GM12878 (cell line): Measurements from ENCODE around the gene PDIA3. TPM values are rescaled to one million over a fixed set of nuclear protein-coding genes. Genes with fewer than 3 reads are reported as not detected.
A peak's percentile ranks its signal among the peaks of the same experiment; 100 is the strongest.

Experiments used
- BCL3 ChIP-seq: IDR thresholded peaks from 2 replicates; pipeline ENCODE4 v1.6.1; 2011; ENCODE audit warnings: borderline replicate concordance, low read depth, mild to moderate bottlenecking, moderate library complexity, low read length; ENCODE audit not compliant: insufficient read depth, poor library complexity, severe bottlenecking
- CEBPB ChIP-seq, 2 experiments: fragments of 150-350 bp in 1 of 2; IDR thresholded peaks; 2 replicates each; pipeline ENCODE4 v1.6.1; 2012 to 2014; ENCODE audit warnings: low read depth in 2 of 2, low read length in 2 of 2, borderline replicate concordance in 1 of 2, inconsistent platforms in 1 of 2
- CTCF ChIP-seq, 3 experiments: IDR thresholded peaks in 2 of 3; conservative IDR thresholded peaks in 1 of 3; 2 replicates each; pipeline ENCODE4 v1.5.1; 2011; ENCODE audit warnings: low read depth in 3 of 3, low read length in 3 of 3, mild to moderate bottlenecking in 3 of 3, control low read depth in 2 of 3, moderate library complexity in 2 of 3, inconsistent platforms in 1 of 3, mixed read lengths in 1 of 3; ENCODE audit not compliant: control insufficient read depth in 2 of 3, insufficient read depth in 1 of 3; ENCODE audit errors: extremely low read depth in 1 of 3
- FOS ChIP-seq: IDR thresholded peaks from 3 replicates; pipeline ENCODE4 v1.6.1; 2011; ENCODE audit warnings: borderline replicate concordance; ENCODE audit not compliant: insufficient read length; ENCODE audit errors: extremely low read depth
- HDAC6 ChIP-seq: fragments of 200-600 bp; sonication (generic); IDR thresholded peaks from one replicate; pipeline ENCODE4 v1.8.0; 2017; ENCODE audit warnings: antibody characterized with exemption; ENCODE audit not compliant: unreplicated experiment
- LARP7 ChIP-seq: fragments of 450-650 bp; IDR thresholded peaks from 2 replicates; pipeline ENCODE4 v1.6.1; 2017; ENCODE audit warnings: mild to moderate bottlenecking
- MEF2B ChIP-seq: fragments of 450-650 bp; IDR thresholded peaks from 2 replicates; pipeline ENCODE4 v1.6.1; 2018; ENCODE audit warnings: mild to moderate bottlenecking, moderate library complexity; ENCODE audit not compliant: partially characterized antibody, poor library complexity, severe bottlenecking
- MTA2 ChIP-seq: fragments of 450-650 bp; IDR thresholded peaks from 2 replicates; pipeline ENCODE4 v1.6.1; 2016; ENCODE audit warnings: low read depth, mild to moderate bottlenecking, moderate library complexity
- NBN ChIP-seq: fragments of 450-650 bp; IDR thresholded peaks from 2 replicates; pipeline ENCODE4 v1.6.1; 2016
- NFIC ChIP-seq: IDR thresholded peaks from 2 replicates; pipeline ENCODE4 v1.6.1; 2012; ENCODE audit warnings: low read depth, mild to moderate bottlenecking, inconsistent platforms, low read length, moderate library complexity
- NFYB ChIP-seq: IDR thresholded peaks from 2 replicates; pipeline ENCODE4 v1.6.1; 2011; ENCODE audit warnings: low read depth, mild to moderate bottlenecking, low read length, improper control_type of control experiment, moderate library complexity; ENCODE audit not compliant: insufficient read depth
- NR2C2 ChIP-seq: IDR thresholded peaks from 2 replicates; pipeline ENCODE4 v1.6.1; 2011; ENCODE audit warnings: borderline replicate concordance, low read depth; ENCODE audit not compliant: control insufficient read depth, insufficient read length
- PAX8 ChIP-seq: fragments of 450-650 bp; IDR thresholded peaks from 2 replicates; pipeline ENCODE4 v1.6.1; 2017; ENCODE audit warnings: mild to moderate bottlenecking, moderate library complexity
- PKNOX1 ChIP-seq: fragments of 450-650 bp; IDR thresholded peaks from 2 replicates; pipeline ENCODE4 v1.6.1; 2016; ENCODE audit warnings: mild to moderate bottlenecking
- POLR2AphosphoS2 ChIP-seq: IDR thresholded peaks from 2 replicates; pipeline ENCODE4 v1.6.1; 2011; ENCODE audit warnings: low read depth, mild to moderate bottlenecking, low read length, improper control_type of control experiment, moderate library complexity
- POU2F2 ChIP-seq: IDR thresholded peaks from 3 replicates; pipeline ENCODE4 v1.6.1; 2011; ENCODE audit warnings: low read depth, mild to moderate bottlenecking, low read length, borderline replicate concordance
- PRDM15 ChIP-seq: fragments of 450-650 bp; formaldehyde crosslinking; IDR thresholded peaks from 2 replicates; pipeline ENCODE4 v1.4.0; 2020; ENCODE audit warnings: mild to moderate bottlenecking, moderate library complexity
- RAD21 ChIP-seq: IDR thresholded peaks from 2 replicates; pipeline ENCODE4 v1.6.1; 2011; ENCODE audit warnings: mild to moderate bottlenecking, low read depth, low read length, moderate library complexity; ENCODE audit not compliant: insufficient read depth
- SMC3 ChIP-seq: IDR thresholded peaks from 2 replicates; pipeline ENCODE4 v1.6.1; 2011; ENCODE audit warnings: low read length, improper control_type of control experiment, borderline replicate concordance
- SPI1 ChIP-seq: IDR thresholded peaks from 2 replicates; pipeline ENCODE4 v1.6.1; 2011; ENCODE audit warnings: low read depth, mild to moderate bottlenecking, low read length, moderate library complexity, borderline replicate concordance; ENCODE audit not compliant: insufficient read depth
- SREBF1 ChIP-seq: IDR thresholded peaks from 2 replicates; pipeline ENCODE4 v1.6.1; 2012; ENCODE audit warnings: mild to moderate bottlenecking, low read length
- TCF3 ChIP-seq: IDR thresholded peaks from 2 replicates; pipeline ENCODE4 v1.6.1; 2012; ENCODE audit warnings: low read depth, mild to moderate bottlenecking, low read length, borderline replicate concordance; ENCODE audit not compliant: insufficient read depth
- polyA plus RNA-seq, 11 experiments: library from polyadenylated mRNA; depleted of rRNA in 4 of 11; unstranded in 6 of 11; stranded (reverse) in 5 of 11; fragments of >200 nt; fragmentation: Nextera tagmentation in 4 of 11; fragmentation: Illumina TruSeq in 1 of 11; extraction: Ambion mirVana in 4 of 11; extraction: Trizol in 1 of 11; gene quantifications; 1 replicate in 1 of 11; 2 replicates in 10 of 11; pipeline versions ENCODE4 v1.2.1 to v1.2.3, GENCODE V29; 2011 to 2016; ENCODE audit warnings: inconsistent platforms in 2 of 11, missing spikeins in 2 of 11, low read depth in 1 of 11
- total RNA-seq, 4 experiments: library from RNA; depleted of rRNA in 3 of 4; stranded (reverse); fragments of >200 nt in 3 of 4; fragmentation: Illumina TruSeq in 1 of 4; extraction: Trizol in 1 of 4; gene quantifications; 2 replicates each; pipeline versions ENCODE4 v1.2.1 to v1.2.3, GENCODE V29; 2013 to 2021

PDIA3 gene
- total and polyA plus RNA-seq, 10 of the 15 experiments (the other 5 are each of a cell fraction or from before 2014, with no cell fraction given), result 18.2 to 716 (median 181) TPM

GRCh38 chr15:43776101-43776717, 30.0 kb downstream of the PDIA3 start (continued):
- no peak for TF ChIP-seq POLR2AphosphoS2
- peak; percentile 87 for TF ChIP-seq MTA2
- no peak for TF ChIP-seq SREBF1
- TF ChIP-seq PAX8, result no peak
- no peak for TF ChIP-seq CTCF (IDR thresholded peaks at IDR 0.05 in 2 of 3, conservative IDR thresholded peaks at IDR 0.05 in 1 of 3; ENCODE audit: control insufficient read depth in 2 of 3, extremely low read depth in 1 of 3, insufficient read depth in 1 of 3, low read depth in 3 of 3, low read length in 3 of 3)
- TF ChIP-seq NFIC, result no peak; the same call in 1 of the 2 replicates
- no peak for TF ChIP-seq NR2C2
- peak; percentile 76 for TF ChIP-seq TCF3
- peak; percentile 70 for TF ChIP-seq BCL3
- TF ChIP-seq MEF2B, result peak; percentile 97
- TF ChIP-seq POU2F2, result peak; percentile 38; the same call in 1 of the 3 replicates
- no peak for TF ChIP-seq FOS
- TF ChIP-seq SPI1, result 0 out of 2 replicates have a peak, but pooled peaks have one; percentile 1
- peak; percentile 88 for TF ChIP-seq NBN
- TF ChIP-seq LARP7, result peak; percentile 52
- no peak for TF ChIP-seq NFYB
- no peak for TF ChIP-seq RAD21
- TF ChIP-seq CEBPB (IDR thresholded peaks at IDR 0.05; ENCODE audit: borderline replicate concordance in 1 of 2, low read depth in 2 of 2, low read length in 2 of 2), result no peak
- TF ChIP-seq HDAC6, result no peak
- no peak for TF ChIP-seq PRDM15 (CRISPR knock-in tag)
- no peak for TF ChIP-seq SMC3
- TF ChIP-seq PKNOX1, result 0 out of 2 replicates have a peak, but pooled peaks have one; percentile 18
